ENCODE data around the gene KCTD21. TPM values are rescaled to one million over a fixed set of nuclear protein-coding genes. Genes with fewer than 3 reads are reported as not detected.

KCTD21 gene
- total RNA-seq, 1 donor from 2014 or later, result 5.8 TPM

GRCh38 chr11:78202733-78203167 lies 14.3 kb upstream of the KCTD21 start:
- DNase-seq (ENCODE audit: low spot score), result no peak

DNA sequence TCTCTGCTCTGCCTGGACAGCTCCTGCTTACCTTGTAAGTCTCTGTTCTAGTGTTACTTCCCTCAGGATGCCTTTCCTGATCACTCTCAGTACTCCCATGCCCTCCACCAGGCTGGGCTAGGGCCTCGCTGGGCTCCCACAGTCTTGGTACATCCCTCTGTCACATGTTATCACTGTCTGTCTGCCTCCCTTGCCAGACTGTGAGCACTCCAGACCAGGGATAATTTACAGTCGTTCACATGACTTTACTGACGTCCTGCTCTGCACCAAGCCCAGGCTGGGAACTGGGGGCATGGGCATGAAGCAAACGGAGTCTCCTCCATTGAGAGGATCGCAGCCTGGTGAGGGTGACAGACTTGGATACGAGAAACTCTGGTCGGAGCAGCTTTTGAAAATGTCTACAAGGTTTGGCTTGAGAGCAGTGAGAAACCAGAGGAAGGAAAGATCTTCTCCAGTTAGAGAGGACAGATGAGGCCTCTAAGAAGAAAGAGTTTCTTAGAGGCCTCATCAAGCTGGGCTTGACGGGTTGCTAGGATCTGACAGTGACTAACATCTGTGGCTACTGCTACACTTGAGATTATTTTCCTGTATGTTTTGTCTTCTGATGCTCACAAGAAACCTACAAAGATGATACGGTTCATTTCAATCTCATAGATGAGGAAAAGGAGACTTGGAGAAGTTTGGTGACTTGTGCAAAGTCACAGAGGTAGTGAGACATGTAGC lies 12.8 kb upstream of the KCTD21 start:
- DNase-seq (ENCODE audit: low spot score), result no peak

DNA sequence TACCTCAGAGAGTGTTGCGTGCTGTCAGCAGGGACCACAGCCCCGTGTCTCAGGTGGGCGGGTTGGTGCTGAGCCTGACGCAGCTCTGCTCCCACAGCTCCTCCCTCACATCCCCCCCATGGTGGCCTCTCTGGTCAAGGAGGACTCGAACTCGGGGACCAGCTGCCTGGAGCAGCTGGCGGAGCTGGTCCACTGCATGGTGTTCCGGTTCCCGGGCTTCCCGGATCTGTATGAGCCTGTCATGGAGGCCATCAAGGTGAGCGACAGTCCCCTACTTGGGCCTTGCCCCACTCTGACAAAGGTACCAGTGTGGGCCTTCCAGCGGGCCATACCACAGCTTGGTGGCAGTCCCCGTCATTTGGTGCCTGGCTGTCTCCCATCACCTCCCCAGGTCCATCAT lies 12.1 kb upstream of the KCTD21 start:
- DNase-seq (ENCODE audit: low spot score), result no peak

GRCh38 chr11:78200061-78200460 lies 11.6 kb upstream of the KCTD21 start:
- DNase-seq (ENCODE audit: low spot score), result no peak

DNA sequence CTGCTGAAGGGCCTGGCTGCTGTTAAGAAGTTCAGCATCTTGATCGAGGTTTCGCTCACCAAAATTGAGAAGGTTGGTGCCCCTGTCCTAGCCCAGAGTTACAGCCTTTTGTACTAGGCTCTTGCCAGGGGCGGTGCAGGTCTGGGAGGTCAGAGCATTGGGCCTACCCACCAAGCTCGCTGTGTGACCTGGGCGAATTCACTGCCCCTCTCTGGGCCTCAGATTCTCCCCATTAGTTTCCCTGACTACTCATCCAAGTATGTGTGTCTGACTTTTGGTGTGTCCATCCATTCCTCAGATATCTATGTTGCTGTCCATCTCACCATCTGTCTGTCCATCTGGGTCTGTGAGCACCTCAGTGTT lies 11.2 kb upstream of the KCTD21 start:
- DNase-seq (ENCODE audit: low spot score), result no peak

GRCh38 chr11:78199015-78199652 lies 10.7 kb upstream of the KCTD21 start:
- DNase-seq (ENCODE audit: low spot score), result no peak

DNA sequence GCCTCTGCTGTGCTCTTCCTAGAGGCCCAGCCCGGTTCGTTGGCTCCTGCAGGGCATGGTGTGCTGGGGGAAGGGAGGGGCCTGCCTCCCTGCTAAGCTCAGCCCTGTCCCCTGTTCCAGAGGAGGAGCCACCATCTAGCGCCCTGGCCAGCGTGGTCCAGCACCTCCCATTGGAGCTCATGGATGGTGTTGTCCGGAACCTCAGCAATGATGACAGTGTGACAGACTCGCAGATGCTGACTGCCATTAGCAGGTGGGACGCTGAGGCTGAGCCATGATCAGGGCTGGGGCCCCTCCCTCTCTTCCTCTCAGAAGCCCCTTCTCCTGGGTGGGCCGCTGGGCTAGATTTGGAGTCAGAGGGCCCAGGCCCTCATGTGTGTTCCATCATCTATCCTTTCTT lies 9.4 kb upstream of the KCTD21 start:
- no peak for DNase-seq (ENCODE audit: low spot score)

GRCh38 chr11:78196661-78197091 lies 8.2 kb upstream of the KCTD21 start:
- no peak for DNase-seq (ENCODE audit: low spot score)

DNA sequence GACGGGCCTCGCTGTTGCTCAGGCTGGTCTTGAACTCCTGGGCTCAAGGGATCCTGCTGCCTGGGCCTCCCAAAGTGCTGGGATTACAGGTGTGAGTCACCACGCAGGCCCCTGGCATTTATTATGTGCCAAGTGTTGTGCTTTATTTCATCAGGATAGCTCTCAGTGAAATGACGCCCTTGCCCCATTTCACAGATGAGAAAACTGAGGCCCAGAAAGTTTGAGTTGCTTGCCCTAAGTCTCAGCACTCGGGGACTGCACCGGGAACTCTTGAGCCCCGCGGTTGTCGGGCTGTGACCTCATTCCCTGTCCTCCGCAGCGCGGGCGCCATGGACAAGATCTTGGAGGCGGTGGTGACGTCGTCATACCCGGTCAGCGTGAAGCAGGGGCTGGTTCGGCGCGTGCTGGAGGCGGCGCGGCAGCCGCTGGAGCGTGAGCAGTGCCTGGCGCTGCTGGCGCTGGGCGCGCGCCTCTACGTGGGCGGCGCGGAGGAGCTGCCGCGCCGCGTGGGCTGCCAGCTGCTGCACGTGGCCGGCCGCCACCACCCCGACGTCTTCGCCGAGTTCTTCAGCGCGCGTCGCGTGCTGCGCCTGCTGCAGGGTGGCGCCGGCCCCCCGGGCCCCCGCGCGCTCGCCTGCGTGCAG lies 7.6 kb upstream of the KCTD21 start:
- DNase-seq (ENCODE audit: low spot score), result no peak

DNA sequence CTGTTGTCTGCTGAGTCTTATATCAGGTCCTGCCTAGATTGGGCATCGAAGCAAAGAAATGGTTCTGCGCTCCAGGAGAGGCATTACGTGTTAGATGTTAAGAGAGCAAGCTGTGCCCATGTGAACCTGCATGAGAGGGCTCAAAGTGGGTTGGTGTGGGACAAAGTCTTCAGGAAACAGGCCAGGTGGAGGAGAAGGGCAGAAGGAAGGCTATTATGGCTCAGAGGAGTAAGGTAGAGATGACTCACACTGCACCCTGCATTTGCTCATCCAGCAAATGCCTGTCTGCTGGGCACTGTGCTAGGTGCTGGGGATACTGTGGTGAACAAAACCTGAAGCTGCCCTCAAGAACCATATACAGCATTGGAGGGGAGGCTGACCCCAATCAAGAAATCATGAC lies 6.1 kb upstream of the KCTD21 start:
- DNase-seq (ENCODE audit: low spot score), result no peak

GRCh38 chr11:78193806-78194205 lies 5.4 kb upstream of the KCTD21 start:
- DNase-seq (ENCODE audit: low spot score), result no peak

GRCh38 chr11:78192911-78193351 lies 4.5 kb upstream of the KCTD21 start:
- no peak for DNase-seq (ENCODE audit: low spot score)

DNA sequence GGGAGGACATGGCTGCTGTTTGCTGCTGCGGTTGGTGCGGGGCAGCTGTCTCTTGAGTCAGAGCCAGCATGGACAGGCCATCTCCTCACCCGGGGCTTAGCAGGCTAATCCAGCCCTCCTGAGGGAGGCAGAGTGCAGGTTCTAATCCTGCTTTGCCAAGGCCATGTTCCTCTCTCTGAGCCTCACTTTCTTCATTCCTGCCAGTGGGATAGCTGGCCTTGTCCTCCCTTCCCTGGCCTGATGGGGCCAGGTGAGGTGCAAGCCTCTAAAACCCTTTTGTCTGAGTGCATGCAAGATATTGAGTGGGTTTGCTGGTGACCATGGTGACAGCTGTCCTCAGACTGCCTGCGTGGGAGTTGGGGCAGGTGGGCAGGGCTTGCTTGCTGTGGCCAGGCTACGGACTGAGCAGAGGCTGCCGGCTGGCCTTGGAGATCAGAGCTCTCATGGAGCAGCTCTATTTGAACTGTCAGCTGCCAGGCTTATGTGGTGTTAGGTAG lies 3.8 kb upstream of the KCTD21 start:
- DNase-seq (ENCODE audit: low spot score), result no peak

DNA sequence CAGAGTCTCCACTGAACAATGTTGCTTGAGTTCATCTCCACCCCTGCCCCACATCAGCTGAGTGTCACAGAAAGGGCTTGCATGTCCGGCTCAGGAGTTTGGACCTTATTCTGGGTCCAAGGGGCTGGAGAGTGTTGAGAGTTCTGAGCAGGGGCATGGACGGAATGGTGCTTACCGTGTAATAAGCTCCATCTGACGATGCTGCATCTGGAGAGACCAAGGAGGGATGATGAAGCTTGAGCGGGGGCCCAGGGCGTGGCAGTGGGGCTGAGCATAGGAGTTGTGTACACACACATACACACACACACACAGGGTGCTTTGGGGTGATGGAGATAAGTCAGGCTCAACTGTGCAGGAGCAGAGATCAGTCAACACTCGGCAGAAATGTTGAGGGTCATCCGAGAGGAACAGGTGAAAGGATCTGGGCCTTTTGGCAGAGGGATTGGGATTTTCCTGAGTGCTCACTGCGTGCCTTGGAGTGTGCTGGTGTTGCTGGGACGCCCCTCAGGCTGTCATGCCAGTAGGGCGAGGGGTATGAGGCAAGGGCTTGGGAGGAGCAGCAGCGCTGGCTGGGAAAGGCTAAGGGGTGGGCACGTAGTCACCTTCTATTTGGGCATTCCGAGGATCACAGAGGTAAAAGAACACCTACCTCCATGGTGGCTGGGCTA lies 2.6 kb upstream of the KCTD21 start:
- no peak for DNase-seq (ENCODE audit: low spot score)

DNA sequence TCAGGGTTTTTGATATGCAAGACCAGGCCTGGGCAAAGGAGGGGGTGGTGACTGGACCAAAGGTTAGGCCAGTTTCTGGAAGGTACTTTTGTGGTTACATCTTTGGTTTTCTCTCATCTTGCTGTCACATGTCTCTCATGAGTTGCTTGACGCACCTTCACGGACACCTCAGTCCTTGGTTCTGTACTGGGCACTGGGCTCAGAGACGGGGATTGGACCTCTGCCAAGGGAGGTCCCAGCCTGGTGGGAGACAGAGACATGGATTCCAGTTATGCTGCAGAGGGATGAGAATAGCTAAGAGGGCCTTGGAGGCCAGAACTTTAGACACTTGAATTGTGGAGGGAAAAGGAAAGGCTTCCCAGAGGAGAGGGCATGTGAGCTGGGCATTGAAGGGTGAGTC lies 1.9 kb upstream of the KCTD21 start:
- no peak for DNase-seq (ENCODE audit: low spot score)

- no peak for DNase-seq (ENCODE audit: low spot score)
These were observed 1.4 kb upstream of the KCTD21 start for GRCh38 chr11:78189851-78190250.

DNA sequence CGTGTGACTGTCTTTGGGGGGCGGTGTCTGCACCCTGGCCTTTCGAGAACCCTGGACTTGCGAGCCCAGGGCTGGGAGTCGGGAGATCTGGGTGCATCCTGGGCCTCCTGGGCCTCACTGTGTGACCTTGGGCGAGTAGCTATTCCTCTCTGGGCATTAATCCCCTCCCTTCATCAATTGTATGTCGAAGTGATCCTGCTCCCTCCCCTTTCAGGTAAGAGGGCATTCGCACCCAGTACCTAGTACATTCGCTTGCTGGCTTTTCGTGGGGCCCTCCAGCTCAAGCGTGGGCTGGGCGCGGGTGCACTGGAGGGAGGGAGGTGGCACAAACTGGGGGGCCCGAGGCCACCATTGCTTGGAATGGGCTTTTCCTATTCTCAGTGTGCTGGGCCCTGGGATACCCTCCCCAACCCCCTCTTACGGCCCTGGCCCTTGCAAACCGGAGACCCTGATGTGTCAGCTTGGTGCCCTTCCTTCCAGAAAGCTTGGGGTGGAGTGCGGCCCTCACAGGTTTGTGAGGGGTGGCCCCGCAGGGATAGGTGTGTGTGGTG lies 823 bp upstream of the KCTD21 start:
- DNase-seq (ENCODE audit: low spot score), result no peak

DNA sequence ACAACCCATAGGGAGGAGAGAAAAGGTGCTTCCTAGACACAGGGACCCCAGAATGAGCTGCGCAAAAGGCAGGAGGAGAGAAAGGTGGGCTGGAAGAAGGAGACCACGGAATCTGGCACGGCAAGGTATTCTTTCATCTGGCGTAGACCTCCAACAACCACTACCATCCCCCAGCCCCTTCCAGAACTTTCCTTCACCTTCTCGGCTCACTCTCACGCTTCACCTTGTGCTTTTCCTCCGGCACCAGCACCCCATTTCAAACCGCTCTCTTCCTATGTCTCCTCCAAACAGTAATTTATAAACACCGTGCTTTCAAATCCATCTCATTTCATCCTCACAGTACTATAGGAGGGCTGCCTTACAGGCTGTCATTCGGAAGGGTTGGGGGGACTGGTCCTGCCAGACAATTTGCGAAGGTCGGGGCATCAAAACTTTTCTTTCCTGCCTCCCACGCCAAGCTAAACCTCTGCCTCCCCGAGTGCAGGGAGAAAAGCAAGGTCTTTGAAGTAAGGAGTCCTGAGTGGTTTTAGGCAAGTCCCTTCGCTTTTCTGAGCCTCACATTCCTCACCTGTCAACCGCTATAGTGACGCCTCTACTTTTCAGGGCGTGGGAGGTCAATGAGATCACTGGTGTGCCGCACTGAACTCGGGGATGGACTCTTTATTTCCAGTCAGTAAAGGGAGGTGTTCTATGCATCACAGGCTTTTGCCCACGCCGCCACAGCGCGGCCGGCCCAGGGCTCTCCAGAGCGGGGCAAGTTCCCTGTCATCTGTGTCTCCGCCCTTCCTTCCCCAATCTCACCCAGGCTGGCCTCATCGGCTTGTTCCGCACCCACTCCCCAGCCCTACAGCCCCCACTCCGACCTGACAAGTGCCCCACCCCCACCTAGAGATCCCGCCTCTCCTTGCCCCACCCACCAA lies 800 bp downstream of the KCTD21 start:
- DNase-seq (ENCODE audit: low spot score), result no peak

DNA sequence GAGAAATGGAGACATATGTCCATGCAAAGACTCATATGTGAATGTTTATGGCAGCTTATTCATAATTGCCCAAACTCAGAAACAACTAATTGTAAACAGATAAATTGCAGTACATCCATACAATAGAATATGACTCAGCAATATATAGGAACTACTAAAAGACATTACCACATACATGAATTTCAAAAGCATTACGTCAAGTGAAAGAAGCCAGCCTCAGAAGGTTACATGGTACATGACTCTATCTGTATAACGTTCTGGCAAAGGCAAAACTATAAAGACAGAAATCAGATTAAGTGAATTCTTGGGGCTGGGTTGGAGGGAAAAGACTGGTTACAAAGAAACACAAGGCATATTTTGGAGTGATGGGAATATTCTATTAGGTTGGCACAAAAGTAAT lies 7.2 kb downstream of the KCTD21 start:
- DNase-seq (ENCODE audit: low spot score), result no peak

- no peak for DNase-seq (ENCODE audit: low spot score)
These were observed 7.7 kb downstream of the KCTD21 start for GRCh38 chr11:78180751-78181150.
